HepG2 (cell line): ENCODE results near the gene ATRNL1. TPM values are rescaled to one million over a fixed set of nuclear protein-coding genes. Genes with fewer than 3 reads are reported as not detected.

Experiments used
- ATAC-seq: fragments of 200-7000 bp; cut with Tn5 transposase; 3 replicates; pipeline ENCODE4 v1.9.1; 2020; ENCODE audit warnings: mild to moderate bottlenecking, moderate library complexity
- BruUV-seq: library from RNA; stranded (reverse); fragments of 400-500 nt; replicated peaks from 2 replicates; lab custom pipeline; 2021; lab: Mats Ljungman, UMichigan
- CTCF ChIA-PET: fragments of 300-600 bp; formaldehyde crosslinking; extraction: SDS; loops from one replicate; lab custom pipeline; 2021; ENCODE audit warnings: low total read pairs, inconsistent platforms, low intra/inter-chr PET ratio; lab: Yijun Ruan, JAX
- POLR2A ChIA-PET: fragments of 350-600 bp; sonication (Branson Sonifier 250); formaldehyde crosslinking; loops from one replicate; lab custom pipeline; 2020; ENCODE audit warnings: antibody characterized with exemption, inconsistent platforms; lab: Yijun Ruan, JAX
- DNase-seq: peaks from one replicate; pipeline ENCODE4 v3.0.0-alpha.2; 2015; ENCODE audit warnings: low spot score
- FAIRE-seq: peaks from 3 replicates; lab custom pipeline; 2011; peaks lifted over from hg19 to GRCh38; lab: Jason Lieb, UNC
- H2AFZ ChIP-seq: one replicate; pipeline ENCODE4 v1.6.1; 2011; ENCODE audit warnings: low read length, inconsistent platforms
- H3K27ac ChIP-seq: fragments of 300-600 bp; 3 replicates; pipeline ENCODE4 v1.8.0; 2011; ENCODE audit warnings: mixed run types, mild to moderate bottlenecking, mixed read lengths, low read length, inconsistent platforms; ENCODE audit not compliant: insufficient read depth; ENCODE audit errors: extremely low read length
- H3K27me3 ChIP-seq, 2 experiments: fragments of 200-600 bp in 1 of 2; 2 replicates in 1 of 2; 3 replicates in 1 of 2; pipeline versions ENCODE4 v1.6.0 to v1.8.0; 2011; ENCODE audit warnings: low read length in 2 of 2, mild to moderate bottlenecking in 2 of 2, moderate library complexity in 2 of 2, inconsistent platforms in 1 of 2; ENCODE audit not compliant: insufficient read depth in 2 of 2, control insufficient read depth in 1 of 2
- H3K36me3 ChIP-seq, 2 experiments: fragments of 200-600 bp in 1 of 2; replicated peaks in 1 of 2; 2 replicates in 1 of 2; 3 replicates in 1 of 2; pipeline versions ENCODE4 v1.5.1 to v1.8.0; 2011; ENCODE audit warnings: low read length in 2 of 2, inconsistent platforms in 1 of 2; ENCODE audit not compliant: insufficient read depth in 2 of 2, control insufficient read depth in 1 of 2
- H3K4me1 ChIP-seq: 2 replicates; pipeline ENCODE4 v1.5.1; 2012; ENCODE audit warnings: low read length, inconsistent platforms; ENCODE audit not compliant: insufficient read depth
- H3K4me2 ChIP-seq: 2 replicates; pipeline ENCODE4 v1.6.0; 2011; ENCODE audit warnings: low read depth, low read length, inconsistent platforms
- H3K4me3 ChIP-seq, 3 experiments: fragments of 200-600 bp in 1 of 3; sonication (generic), shearing (Covaris generic) in 1 of 3; replicated peaks in 1 of 3; 2 replicates each; pipeline ENCODE4 v1.5.1; 2011 to 2016; ENCODE audit warnings: low read length in 3 of 3, inconsistent platforms in 2 of 3, low read depth in 2 of 3, mild to moderate bottlenecking in 2 of 3, control low read depth in 1 of 3, mixed read lengths in 1 of 3; ENCODE audit not compliant: insufficient read depth in 1 of 3
- H3K79me2 ChIP-seq: one replicate; pipeline ENCODE4 v1.6.1; 2011; ENCODE audit warnings: low read length, inconsistent platforms; ENCODE audit not compliant: insufficient read depth
- H3K9ac ChIP-seq: 2 replicates; pipeline ENCODE4 v1.6.0; 2011; ENCODE audit warnings: mild to moderate bottlenecking, low read depth, low read length, inconsistent platforms; ENCODE audit not compliant: insufficient read depth
- H3K9me3 ChIP-seq: 2 replicates; pipeline ENCODE4 v1.5.1; 2012; ENCODE audit warnings: mild to moderate bottlenecking, low read length
- H4K20me1 ChIP-seq: 2 replicates; pipeline ENCODE4 v1.6.0; 2011; ENCODE audit warnings: inconsistent platforms, mild to moderate bottlenecking, low read length, moderate library complexity; ENCODE audit not compliant: insufficient read depth
- CEBPB ChIP-seq: IDR thresholded peaks from 2 replicates; pipeline ENCODE4 v1.6.1; 2011; ENCODE audit warnings: low read depth, low read length, improper control_type of control experiment, borderline replicate concordance
- CSRNP1 ChIP-seq: sonication (generic); formaldehyde crosslinking; IDR thresholded peaks from 2 replicates; pipeline ENCODE4 v1.8.1; 2023; ENCODE audit warnings: mild to moderate bottlenecking, missing genetic modification reagents
- EZH2 ChIP-seq: conservative IDR thresholded peaks from 2 replicates; pipeline ENCODE4 v1.6.1; 2012; ENCODE audit warnings: mild to moderate bottlenecking, low read depth, low read length, moderate library complexity
- GMEB2 ChIP-seq: IDR thresholded peaks from 2 replicates; pipeline ENCODE4 v1.6.1; 2016; ENCODE audit warnings: missing biosample characterization, missing genetic modification reagents, low read depth
- KDM5B ChIP-seq: sonication (generic); formaldehyde crosslinking; IDR thresholded peaks from 2 replicates; pipeline ENCODE4 v1.4.0; 2020; ENCODE audit warnings: missing genetic modification reagents, mild to moderate bottlenecking, borderline replicate concordance
- KDM6A ChIP-seq: IDR thresholded peaks from 2 replicates; pipeline ENCODE4 v1.6.1; 2016; ENCODE audit warnings: low read depth
- RFXANK ChIP-seq: IDR thresholded peaks from 2 replicates; pipeline ENCODE4 v1.6.1; 2016
- SMARCE1 ChIP-seq: fragments of 450-650 bp; IDR thresholded peaks from 2 replicates; pipeline ENCODE4 v1.6.1; 2017; ENCODE audit warnings: borderline replicate concordance
- ZNF605 ChIP-seq: sonication (generic); formaldehyde crosslinking; IDR thresholded peaks from 2 replicates; pipeline ENCODE4 v1.8.0; 2022; ENCODE audit warnings: mild to moderate bottlenecking, missing genetic modification reagents
- ZNF704 ChIP-seq: sonication (generic); formaldehyde crosslinking; IDR thresholded peaks from 2 replicates; pipeline ENCODE4 v1.8.1; 2023; ENCODE audit warnings: mild to moderate bottlenecking, inconsistent platforms, moderate library complexity, missing genetic modification reagents, borderline replicate concordance
- in situ Hi-C: cut with HindIII; loops from 2 replicates; pipeline ENCODE4 v1.10.0; 2017; ENCODE audit warnings: low pct_unique_long_range_greater_than_20kb; ENCODE audit not compliant: extremely low pct_ligation_motif_present
- intact Hi-C: fragments of 100-400 bp; cut with micrococcal nuclease; formaldehyde crosslinking; loops from one replicate; pipeline ENCODE4 v1.10.0; 2022; ENCODE audit not compliant: unreplicated experiment
- polyA plus RNA-seq, 8 experiments: library from polyadenylated mRNA; depleted of rRNA in 3 of 8; stranded (reverse) in 7 of 8; unstranded in 1 of 8; fragments of >200 nt; fragmentation: Illumina TruSeq in 4 of 8; extraction: Trizol in 4 of 8; gene quantifications; 2 replicates each; pipeline versions ENCODE4 v1.2.1 to v1.2.3, GENCODE V29; 2011 to 2016; ENCODE audit warnings: low read depth in 4 of 8, missing spikeins in 1 of 8, mixed read lengths in 1 of 8; ENCODE audit not compliant: insufficient read depth in 1 of 8
- total RNA-seq, 5 experiments: library from RNA; depleted of rRNA; stranded (reverse); fragments of >200 nt; fragmentation: Illumina TruSeq; extraction: Trizol; gene quantifications; 2 replicates each; pipeline ENCODE4 v1.2.3, GENCODE V29; 2016; ENCODE audit warnings: low read depth in 1 of 5

The ATRNL1 gene
- total and polyA plus RNA-seq, 2 of the 13 experiments (the other 11 are each of a cell fraction or from before 2014, with no cell fraction given): 0.04 TPM; not detected in 1

GRCh38 chr10:115802911-115803310, 709.7 kb downstream of the ATRNL1 start:
- POLR2A ChIA-PET: no interaction called here
- no peak for DNase-seq
- intact Hi-C loops (no loop called here), in situ Hi-C loops (loop anchor here (10.0 kb wide), 1 partner anchor 482 kb away; no protein-coding TSS in a partner anchor)
- Histone ChIP-seq H3K4me2 (no peak overlapping the region), H3K9me3 (no peaks in the 10 kb centered on the region), H3K79me2 (no peaks in the 10 kb centered on the region), H3K4me3 (no peak overlapping the region), H2AFZ (no peak overlapping the region), H3K36me3 (no peaks in the 10 kb centered on the region), H3K9ac (no peak overlapping the region), H3K27me3 (no peaks in the 10 kb centered on the region; a peak in 1 of 5 replicates), H3K4me1 (no peaks in the 10 kb centered on the region), H4K20me1 (no peaks in the 10 kb centered on the region), H3K27ac (no peak overlapping the region)
- CTCF ChIA-PET: no interaction called here
- FAIRE-seq: no peak
- ATAC-seq: no peak
- BruUV-seq: no TSS peak
- TF ChIP-seq RFXANK (CRISPR knock-in tag): no peak
- no peak for TF ChIP-seq EZH2
- TF ChIP-seq CSRNP1 (CRISPR knock-in tag): no peak
- no peak for TF ChIP-seq CEBPB
- TF ChIP-seq KDM6A (CRISPR knock-in tag): no peak
- no peak for TF ChIP-seq KDM5B (CRISPR knock-in tag)
- TF ChIP-seq GMEB2: no peak
- no peak for TF ChIP-seq ZNF605
- TF ChIP-seq SMARCE1: no peak
- no peak for TF ChIP-seq ZNF704 (CRISPR knock-in tag)
